ENCODE results near the gene SMARCAD1.

- TF ChIP-seq CTCF (IDR thresholded peaks at IDR 0.05) (no peak), RFX5 (IDR thresholded peaks at IDR 0.05) (no peak), TP53 (CRISPR knock-in tag; IDR thresholded peaks at IDR 0.05) (no peak), POLR2A (IDR thresholded peaks at IDR 0.05; ENCODE audit: low read length) (no peak)
Observed at GRCh38 chr4:94175553-94176261, 32.0 kb upstream of the SMARCAD1 start.

Data from A549 (cell line).